HG02759 (cell line): Measurements from ENCODE around the gene BCL11B.

Experiments
- ATAC-seq: cut with Tn5 transposase; IDR thresholded peaks from one replicate; pipeline ENCODE4 v1.9.1; 2021; ENCODE audit warnings: mild to moderate bottlenecking, moderate library complexity; ENCODE audit not compliant: unreplicated experiment

The BCL11B gene

DNA sequence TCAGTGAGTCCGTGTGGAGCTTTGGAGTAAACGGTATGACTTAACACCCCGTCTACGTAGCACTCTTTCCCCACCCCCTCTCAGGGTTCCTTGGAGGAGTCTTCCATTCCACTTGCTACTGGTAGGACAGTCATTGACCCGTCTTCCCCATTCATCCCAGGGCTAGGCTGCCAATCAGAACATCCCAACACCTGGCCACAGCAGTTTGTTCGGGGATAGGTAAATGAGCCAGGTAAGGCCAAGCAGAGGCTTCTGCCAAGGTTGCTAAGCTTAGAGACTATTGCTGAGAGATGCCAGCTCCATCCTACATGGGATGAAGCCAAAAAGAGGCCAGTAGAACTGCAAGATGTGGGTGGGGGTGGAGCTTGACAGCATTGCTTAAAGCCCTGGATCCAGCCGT, 130.8 kb downstream of the BCL11B start:
- ATAC-seq = no peak

DNA sequence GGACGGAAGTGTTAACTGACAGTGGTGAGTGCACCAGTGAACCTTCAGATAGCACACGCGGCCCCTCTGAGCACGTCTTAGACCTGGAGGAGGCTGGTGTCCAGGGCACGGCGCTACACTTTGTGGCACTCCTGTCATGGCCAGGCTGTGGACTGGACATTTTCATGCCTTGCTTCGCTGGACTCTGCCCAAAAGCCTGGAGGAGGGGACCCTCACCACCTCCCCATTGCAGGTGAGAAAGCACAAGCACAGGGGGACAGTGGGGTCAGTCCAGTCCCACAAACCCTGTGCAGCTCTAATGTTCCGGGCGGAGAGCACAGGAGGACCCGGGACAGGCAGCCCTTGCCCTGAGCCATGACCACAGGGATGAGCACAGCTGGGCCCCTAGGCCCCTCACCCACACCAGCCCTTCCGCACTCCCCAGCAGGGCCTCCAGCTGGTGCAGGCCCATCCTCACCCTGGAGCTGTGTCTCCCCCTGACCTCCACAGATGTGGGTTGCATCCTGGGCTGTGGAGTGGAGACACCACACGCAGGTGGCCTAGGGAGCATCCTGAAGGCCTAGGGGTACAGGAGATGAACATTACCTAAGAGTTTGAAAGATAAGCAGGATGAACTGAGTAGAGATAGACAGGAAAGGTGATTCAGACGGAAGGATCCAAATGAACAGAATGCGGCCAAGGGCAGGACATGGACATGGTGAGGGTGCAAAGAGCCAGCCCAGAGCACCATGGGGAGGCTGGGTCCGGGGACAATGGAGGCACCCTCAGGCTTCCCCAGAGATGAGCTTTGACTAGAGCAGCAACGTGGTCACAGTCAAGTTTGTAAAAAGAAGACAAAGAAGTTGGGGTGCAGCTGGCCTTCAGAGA, 132.8 kb downstream of the BCL11B start:
- ATAC-seq = no peak

DNA sequence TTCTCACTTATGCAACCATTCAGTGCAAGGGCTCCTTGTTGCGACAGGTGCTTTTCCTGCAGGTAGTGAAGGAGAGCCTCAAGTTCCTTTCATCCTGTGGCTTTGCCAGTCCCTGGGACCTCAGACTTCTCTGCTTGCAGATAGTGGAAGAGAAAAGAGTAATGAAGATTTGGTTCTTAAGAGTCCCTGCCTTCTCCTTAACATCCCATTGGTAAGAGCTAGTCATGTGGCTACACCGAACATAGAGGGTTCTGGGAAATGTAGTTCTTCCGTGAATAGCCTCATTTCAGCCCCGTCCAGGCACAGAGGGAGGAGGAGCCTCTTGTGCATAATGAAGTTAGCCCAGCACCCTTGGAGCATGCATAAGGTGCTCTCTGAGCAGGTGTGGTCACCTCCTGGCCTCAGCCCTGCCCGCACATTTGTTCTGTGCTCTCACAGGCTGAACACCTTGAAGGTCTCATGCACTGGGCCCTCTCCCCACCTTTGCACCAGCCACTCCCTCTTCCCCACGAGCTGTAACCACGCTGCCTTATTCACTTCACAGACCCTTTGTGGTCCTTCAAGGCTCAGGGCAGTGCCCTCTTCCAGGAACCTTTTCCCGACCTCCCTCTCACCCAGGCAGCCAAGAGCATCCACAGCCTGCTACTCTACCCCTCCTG, 134.0 kb downstream of the BCL11B start:
- no peak for ATAC-seq

DNA sequence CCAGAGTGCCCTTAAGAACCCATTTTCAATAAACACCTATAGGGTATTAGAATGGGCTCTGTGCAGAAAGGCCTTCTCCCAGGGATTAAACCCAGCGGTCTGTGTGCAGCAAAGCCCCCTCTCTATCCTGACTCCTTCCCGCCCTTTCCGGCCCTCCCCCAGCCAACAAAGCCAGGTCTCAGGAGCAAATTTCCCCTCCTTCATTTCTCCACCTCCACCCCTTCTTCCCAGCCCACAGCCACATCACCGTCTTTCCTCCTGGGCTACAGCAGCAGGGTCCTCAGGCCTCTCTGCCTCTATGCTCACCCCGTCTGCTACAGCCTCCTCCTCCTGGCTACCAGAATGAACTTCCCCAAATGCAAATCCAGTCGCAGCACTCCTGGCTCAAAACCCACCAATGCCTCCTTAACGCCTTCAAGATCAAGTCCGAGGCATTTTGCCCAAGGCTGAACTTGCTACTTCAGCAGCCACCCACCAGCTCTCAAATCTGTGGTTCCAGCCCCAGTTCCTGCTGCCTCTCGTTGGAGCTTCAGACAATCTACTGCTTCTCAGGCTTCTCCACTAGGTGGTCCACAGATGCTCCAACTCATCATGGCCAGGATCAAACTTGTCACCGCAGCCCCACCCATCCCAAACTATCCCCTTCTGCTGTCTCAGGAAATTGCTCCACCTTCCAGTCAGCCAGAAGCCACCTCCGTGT, 134.8 kb downstream of the BCL11B start:
- no peak for ATAC-seq

DNA sequence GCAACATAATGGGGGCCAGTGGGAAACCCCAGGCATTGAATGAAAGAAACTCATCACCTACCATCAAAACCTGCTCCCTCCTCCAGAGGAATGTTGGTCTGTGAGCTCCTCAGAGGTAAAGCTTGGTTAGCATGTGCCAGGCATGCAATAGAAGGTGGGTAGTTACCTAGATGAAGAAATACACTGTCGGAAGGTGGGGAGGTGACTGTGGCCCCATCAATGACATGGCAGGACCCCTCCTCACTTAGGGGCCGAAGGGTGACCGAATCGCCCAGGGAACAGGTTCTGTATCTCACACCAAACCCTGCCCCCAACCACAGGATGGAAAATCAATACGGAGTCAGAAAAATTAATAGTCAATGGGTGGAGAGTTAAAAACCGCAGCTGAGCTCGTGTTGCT, 135.6 kb downstream of the BCL11B start:
- no peak for ATAC-seq

DNA sequence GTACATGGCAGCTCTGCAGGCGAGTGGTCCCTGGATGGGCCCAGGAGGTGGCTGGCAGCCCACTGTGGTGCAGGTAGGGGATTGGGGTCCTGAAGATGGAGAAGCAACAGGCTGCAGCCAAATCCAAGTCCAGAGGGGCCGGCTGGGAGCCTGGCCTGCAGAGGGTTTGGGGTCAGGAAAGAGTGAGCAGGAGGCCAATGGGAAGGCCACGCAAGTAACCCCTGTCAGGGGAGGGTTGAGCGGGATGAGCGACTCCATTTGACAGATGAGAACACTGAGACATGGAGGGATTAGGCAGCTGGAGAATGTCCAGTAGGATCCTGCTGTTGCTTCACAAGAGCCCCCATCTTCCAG, 136.0 kb downstream of the BCL11B start:
- ATAC-seq = no peak

DNA sequence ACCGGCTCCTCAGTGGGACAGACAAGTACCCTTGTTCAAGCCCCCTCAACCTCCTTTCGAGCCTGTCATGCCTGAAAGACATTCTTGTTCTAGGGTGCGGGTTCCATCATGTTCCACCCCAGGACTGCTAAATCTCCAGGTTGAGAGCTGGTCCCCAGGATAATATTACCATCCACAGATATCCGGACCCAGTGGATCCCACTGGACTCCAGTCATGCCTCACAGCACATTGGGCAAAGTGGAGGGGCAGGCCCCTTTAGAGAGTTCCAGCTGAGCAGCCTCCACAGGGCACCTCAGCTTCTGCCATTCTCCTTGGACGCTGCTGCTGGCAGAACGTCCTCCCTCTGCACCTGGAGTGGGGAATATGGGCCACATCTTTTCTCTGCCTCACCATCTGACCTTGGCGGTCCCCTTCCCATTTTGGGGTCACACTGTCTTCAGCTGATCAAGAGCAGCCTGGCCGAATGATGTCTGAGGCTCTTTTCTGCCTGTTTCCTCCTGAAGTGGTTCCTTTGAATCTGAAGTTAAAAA, 137.4 kb downstream of the BCL11B start:
- ATAC-seq = no peak

DNA sequence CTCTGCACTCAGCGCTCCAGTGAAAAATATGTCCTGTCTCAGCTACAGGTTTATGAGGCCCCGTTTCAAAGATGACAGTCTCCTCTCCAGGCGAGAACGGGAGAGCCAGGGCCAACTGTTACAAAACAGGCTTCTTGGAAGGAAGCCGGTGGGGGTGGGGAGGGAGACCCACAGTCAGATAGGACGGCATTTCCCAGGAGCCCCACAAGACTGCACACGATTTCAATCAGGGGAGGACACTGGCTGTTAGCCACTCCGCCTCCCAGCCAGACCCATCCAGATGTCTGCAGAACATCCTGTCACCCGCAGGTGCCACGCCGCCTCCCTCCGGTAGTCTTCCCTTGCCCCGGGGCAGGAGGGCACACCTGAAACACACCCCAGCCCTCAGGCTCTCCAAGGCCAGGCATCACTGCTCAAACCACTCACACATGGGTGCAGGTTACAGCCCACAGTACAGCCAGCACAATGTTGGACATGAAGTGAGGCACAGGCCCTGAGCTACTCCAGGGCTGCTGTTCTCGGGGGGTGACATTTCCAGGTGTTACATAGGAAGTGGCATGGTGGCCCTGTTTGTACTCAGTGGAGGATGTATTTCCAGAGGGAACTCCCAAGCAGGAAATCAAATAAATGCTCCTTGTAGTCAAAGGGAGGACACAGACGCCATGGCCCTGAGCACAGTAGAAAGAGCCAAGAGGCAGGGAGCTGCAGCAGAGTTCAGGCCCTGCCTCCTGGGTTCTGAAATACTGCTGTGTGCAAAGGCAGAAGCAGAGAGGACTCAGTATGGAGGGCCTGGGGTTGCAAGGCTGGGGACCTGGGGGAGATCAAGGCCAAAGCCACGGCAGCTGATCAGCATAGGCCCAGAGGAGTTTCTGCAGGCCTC, 138.1 kb downstream of the BCL11B start:
- no peak for ATAC-seq

DNA sequence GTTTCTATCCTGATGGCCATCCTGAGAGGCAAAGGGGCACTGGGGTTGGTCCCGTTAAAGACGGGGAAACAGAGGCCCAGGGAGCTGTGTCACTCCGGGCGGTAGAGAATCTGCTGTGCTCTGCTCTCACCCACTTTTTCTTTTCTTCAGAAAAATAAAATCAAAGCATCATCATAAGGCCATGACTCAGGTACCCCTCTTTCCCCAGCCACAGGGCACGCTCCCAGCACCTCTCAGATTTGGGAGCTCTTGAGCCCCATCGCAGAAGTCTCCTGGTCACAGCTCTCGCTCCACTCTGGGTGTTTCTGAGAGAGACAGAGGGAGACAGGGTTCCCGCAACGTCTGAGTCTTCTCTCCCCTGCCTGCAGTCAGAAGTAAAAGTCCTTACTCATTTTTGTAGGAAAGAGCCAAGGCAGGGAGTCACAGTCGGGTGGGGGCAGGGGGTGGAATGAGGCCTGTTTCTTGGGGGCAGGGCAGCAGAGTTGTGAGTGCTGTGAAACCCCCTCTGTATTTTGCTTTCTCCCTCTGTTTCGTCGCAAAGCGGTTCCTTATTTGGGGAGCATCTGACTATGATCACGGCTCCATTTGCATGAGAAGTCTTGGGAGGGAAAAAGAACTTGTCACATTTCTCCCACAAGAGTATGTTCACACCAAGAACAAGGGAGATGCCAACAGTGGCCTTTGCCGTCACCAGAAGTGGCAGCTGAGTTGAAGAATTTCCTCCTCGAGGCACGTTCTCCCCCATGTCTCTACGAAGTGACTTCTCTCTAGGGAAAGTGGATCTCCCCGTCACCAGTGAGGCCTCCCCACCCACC, 139.0 kb downstream of the BCL11B start:
- no peak for ATAC-seq

DNA sequence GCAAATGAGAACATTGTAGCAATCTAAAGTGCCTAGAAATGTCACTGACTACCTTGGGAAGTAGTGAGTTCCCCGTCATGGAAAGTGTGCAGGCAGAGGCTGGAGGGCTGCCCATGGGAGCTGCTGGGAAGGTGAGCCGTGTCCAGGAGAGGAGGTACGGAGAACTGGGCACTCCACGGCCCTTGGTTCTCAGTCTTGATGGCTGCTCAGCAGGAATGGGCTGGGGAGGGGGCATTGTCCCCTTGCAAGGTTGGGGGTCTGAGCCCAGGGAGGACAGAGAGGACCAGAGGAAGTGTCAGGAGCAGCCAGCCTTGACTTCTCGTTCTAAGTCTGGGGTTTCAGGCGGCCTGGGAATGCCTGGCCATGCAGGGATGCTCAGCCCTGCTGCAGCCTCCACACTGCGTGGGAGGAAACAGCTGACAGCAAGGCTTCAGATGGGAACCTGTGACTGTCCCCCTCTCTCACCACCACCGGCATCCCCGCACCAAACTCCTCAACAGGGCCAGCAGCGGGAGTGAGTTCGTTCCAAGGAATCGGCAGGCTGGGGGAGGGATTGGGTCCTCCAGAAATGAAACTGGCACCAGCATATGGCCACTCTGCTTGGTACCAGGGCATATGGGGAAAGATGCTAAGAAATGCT, 140.2 kb downstream of the BCL11B start:
- ATAC-seq = no peak

DNA sequence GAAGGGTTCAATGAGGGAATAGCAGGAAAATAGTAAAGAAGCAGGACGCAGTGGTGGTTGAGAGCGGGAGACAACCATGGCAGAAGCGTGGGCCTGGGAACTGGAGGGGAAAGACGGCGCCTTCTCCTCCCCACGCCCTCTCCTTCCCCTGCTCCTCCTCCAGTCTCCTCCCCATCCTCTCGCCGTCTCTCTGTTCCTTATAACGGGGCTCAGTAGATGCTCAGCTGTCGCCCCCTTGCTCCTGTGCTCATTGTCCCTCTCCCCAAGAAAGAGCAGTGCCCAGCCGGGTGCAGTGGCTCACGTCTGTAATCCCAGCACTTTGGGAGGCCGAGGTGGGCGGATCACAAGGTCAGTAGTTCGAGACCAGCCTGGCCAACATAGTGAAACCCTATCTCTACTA, 142.0 kb downstream of the BCL11B start:
- ATAC-seq = no peak

DNA sequence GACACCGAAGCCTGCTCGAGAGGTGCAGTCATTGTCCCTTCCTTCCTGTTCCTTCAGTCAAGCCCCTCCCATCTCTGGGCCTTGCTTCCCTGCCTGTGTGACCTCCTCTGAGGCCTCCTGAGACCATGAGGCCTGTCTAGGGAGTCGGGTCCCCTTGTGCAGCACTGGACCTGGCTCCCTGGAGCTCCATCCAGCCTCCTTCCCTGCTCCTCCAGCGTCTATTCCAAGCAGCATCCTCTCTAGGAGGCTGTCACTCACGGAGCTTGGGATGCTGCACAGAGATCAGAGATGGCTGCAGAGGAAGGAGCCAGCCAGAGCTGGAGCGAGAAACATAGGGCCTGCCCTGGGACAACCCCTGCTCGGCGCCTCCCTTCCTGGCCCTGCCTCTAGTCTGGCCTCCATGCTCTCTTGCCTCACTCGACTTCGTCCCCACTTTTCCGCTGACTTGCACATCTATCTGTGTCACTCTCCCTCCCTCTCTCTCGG, 142.7 kb downstream of the BCL11B start:
- ATAC-seq = no peak

DNA sequence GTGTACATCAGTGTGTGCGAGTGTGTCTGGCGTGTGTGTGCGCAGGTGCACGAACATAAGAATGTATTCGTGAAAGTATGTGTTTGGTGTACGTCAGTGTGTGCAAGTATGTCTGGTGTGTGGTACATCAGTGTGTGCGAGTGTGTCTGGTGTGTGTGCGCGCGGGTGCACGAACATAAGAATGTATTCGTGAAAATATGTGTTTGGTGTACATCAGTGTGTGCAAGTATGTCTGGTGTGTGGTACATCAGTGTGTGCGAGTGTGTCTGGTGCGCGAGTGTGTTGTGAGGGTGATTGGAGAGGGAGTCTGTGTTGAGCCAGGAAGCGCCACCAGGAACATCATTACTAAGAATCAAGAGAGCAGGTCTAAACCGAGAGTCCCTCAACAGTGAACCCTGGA, 143.8 kb downstream of the BCL11B start:
- no peak for ATAC-seq

DNA sequence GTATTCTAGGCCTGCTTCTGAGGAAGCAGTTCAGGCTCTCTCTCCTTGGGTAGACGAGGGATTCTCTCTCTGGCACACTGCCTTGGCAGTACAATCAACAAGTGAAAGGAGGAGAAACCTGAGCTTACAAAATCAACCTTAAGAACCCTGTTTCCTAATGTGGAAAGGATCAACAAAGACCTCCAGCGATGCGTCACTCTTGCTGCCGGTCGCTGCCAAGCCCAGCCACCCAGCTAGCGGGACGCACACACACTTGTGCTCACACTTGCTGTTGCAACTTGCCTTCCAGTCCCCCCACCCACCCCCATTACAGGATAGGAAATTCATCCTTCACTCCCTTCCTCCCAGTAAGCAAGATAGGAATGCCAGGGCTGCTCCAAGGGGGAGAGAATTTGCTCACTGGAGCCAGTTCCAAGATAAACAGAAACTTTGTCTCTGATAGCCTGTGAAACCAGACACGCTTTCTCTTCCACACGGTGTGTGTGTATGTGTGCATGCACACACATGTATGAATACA, 144.3 kb downstream of the BCL11B start:
- no peak for ATAC-seq

DNA sequence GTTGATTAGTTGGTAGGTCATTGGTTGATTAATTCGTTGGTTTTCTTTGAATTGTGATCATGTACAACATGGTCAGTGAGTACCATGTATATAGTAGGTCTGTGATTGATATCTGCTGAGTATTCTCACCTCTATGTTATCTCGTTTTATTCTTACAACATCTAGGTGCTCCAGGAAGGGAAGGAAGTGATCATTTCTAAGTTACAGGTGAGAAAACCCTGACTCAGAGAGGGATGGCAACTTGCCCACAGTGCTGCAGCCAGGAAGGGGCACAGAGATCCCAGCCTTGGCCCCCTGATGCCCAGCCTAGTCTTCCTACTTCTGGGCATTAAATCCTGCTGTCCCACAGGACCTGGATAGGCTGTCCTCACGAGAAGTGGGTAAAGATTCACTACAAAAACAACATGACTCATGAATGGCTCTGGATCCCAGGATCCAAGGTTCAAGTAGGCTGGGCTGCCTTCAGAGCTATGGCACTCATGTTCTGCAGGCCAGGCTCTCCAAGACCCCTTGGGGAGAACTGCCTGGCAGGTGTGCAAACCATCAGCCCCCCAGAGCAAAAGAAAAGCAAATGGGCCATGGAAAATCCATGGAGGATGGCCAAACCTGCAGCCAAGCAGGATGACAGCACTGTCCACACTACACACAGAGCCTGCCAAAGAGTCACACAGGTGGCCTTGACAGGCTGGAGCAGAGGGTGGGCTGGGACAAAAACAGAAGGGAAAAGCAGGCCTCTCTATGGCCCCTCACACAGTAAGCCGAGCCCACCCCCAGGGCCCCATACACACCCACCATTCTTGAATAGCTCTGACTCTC, 146.2 kb downstream of the BCL11B start:
- no peak for ATAC-seq

DNA sequence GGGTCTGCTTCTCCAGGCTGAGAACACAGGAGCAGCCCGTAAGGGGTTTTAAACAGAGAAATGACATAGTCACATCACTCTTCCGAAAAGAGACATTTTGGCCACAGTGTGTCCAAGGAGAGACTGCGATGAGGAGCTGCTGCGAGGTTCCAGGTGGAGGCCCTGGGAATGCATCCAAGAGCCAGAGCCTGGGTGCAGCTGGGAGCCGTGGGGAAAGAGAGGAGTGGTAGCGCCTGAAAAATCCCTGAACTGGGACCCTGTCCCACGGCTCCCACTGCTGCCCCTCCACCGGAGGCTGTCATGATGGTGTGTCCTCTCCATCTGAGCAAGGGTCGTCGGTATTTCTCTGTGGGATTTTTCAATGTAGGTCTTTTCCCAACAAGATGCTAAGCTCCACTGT, 146.9 kb downstream of the BCL11B start:
- no peak for ATAC-seq

DNA sequence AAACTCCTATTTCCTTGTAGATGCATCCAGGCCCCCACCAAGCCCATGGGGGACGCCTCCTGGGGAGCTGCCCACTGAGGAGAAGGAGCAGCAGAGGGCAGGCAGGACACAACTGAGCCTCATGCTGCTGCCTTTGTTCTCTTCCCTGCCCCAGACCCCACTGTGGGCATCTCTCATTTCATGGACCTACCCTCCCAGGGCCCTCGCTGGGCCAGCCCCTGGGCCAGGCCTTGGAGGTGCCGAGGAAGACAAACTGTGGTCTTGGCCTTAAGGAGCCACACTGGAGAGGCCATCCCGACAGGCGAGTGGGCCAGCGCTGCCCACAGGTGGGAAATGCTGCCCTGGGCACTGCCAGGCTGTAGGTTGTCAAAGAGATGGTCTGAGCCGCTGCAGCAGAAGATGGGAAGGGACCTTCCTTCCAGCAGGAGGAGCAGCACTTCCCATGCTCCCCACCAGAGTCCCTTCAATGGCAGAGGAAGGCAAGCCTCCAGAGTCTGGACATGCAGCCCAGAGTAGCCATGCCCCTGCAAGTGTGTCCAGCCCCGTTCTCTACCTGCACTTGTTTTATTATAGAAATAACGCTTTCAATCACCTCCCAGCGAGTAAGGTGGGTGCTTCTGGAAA, 147.4 kb downstream of the BCL11B start:
- ATAC-seq = no peak
